Upper lobe of left lung (tissue), 4 donors: ENCODE results near the gene LRRC1.

Experiments
- CTCF ChIP-seq, 6 experiments: fragments of 450-650 bp in 4 of 6; fragments of 200-600 bp in 2 of 6; sonication (generic) in 2 of 6; IDR thresholded peaks; one replicate each; pipeline ENCODE4 v1.5.1; 2016 to 2019; ENCODE audit warnings: antibody characterized with exemption in 6 of 6
- EP300 ChIP-seq, 4 donors: sonication (generic); formaldehyde crosslinking; IDR thresholded peaks; one replicate each; pipeline ENCODE4 v1.5.1; 2017; ENCODE audit warnings: antibody characterized with exemption in 4 of 4, control low read depth in 2 of 4
- POLR2A ChIP-seq, 4 donors: fragments of 450-650 bp; IDR thresholded peaks; one replicate each; pipeline ENCODE4 v1.5.1; 2016 to 2017; ENCODE audit warnings: antibody characterized with exemption in 4 of 4, mild to moderate bottlenecking in 2 of 4

- TF ChIP-seq POLR2A (IDR thresholded peaks at IDR 0.05) (no peak), EP300 (IDR thresholded peaks at IDR 0.05) (no peak), CTCF (IDR thresholded peaks at IDR 0.05) (no peak)
Observed at GRCh38 chr6:53961679-53962370, 167.0 kb downstream of the LRRC1 start.
